H1 (cell line): Measurements from ENCODE around the gene ABCF2.

ENCODE experiments used
- CBX8 ChIP-seq: fragments of 300-800, 300-1000 bp; sonication (generic); IDR thresholded peaks from 2 replicates; pipeline ENCODE4 v1.7.1; 2016; ENCODE audit warnings: low read depth, low read length, borderline replicate concordance
- CHD2 ChIP-seq: IDR thresholded peaks from 2 replicates; pipeline ENCODE4 v1.6.1; 2012; ENCODE audit warnings: low read length, improper control_type of control experiment
- CTBP2 ChIP-seq: IDR thresholded peaks from 2 replicates; pipeline ENCODE4 v1.7.0; 2011; ENCODE audit warnings: borderline replicate concordance, mild to moderate bottlenecking, moderate library complexity, mixed read lengths, low read length; ENCODE audit not compliant: insufficient read depth, insufficient read length
- POLR2A ChIP-seq, 2 experiments: IDR thresholded peaks; 1 replicate in 1 of 2; 2 replicates in 1 of 2; pipeline ENCODE4 v1.6.1; 2011; ENCODE audit warnings: low read depth in 2 of 2, low read length in 2 of 2, mild to moderate bottlenecking in 2 of 2; ENCODE audit errors: control extremely low read depth in 1 of 2
- RAD21 ChIP-seq, 2 experiments: IDR thresholded peaks in 1 of 2; conservative IDR thresholded peaks in 1 of 2; 2 replicates each; pipeline ENCODE4 v1.6.1; 2011; ENCODE audit warnings: low read depth in 2 of 2, low read length in 2 of 2, improper control_type of control experiment in 1 of 2, inconsistent platforms in 1 of 2, mild to moderate bottlenecking in 1 of 2, moderate library complexity in 1 of 2
- SIN3A ChIP-seq, 2 experiments: IDR thresholded peaks in 1 of 2; conservative IDR thresholded peaks in 1 of 2; 2 replicates each; pipeline ENCODE4 v1.6.1; 2011 to 2012; ENCODE audit warnings: low read length in 2 of 2, improper control_type of control experiment in 1 of 2, low read depth in 1 of 2, mild to moderate bottlenecking in 1 of 2
- TAF1 ChIP-seq: IDR thresholded peaks from 2 replicates; pipeline ENCODE4 v1.6.1; 2011; ENCODE audit warnings: mild to moderate bottlenecking, low read depth, low read length
- TF ChIP-seq, protein P1 (sequence below), 3 experiments: IDR thresholded peaks; 1 replicate in 2 of 3; 2 replicates in 1 of 3; pipeline versions ENCODE4 v1.5.1 to v1.6.1; 2011; ENCODE audit warnings: low read length in 3 of 3, mild to moderate bottlenecking in 3 of 3, inconsistent platforms in 2 of 3, low read depth in 1 of 3, moderate library complexity in 1 of 3; ENCODE audit not compliant: insufficient read depth in 1 of 3; ENCODE audit errors: control extremely low read depth in 1 of 3

DNA sequence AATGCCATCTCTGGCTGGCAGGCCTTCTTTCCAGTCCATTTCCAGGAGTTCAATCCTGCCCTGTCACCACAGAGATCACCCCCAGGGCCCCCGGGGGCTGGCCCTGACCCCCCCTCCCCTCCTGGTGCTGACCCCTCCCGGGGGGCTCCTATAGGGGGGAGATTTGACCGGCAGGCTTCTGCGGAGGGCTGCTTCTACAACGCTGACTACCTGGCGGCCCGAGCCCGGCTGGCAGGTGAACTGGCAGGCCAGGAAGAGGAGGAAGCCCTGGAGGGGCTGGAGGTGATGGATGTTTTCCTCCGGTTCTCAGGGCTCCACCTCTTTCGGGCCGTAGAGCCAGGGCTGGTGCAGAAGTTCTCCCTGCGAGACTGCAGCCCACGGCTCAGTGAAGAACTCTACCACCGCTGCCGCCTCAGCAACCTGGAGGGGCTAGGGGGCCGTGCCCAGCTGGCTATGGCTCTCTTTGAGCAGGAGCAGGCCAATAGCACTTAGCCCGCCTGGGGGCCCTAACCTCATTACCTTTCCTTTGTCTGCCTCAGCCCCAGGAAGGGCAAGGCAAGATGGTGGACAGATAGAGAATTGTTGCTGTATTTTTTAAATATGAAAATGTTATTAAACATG is 11.3 kb upstream of the ABCF2 start:
- TF ChIP-seq RAD21 (IDR thresholded peaks at IDR 0.05 in 1 of 2, conservative IDR thresholded peaks at IDR 0.05 in 1 of 2; ENCODE audit: low read depth in 2 of 2, low read length in 2 of 2) (no peak), TAF1 (no peak), CHD2 (no peak), CTBP2 (no peak), CBX8 (no peak), POLR2A (IDR thresholded peaks at IDR 0.05; ENCODE audit: control extremely low read depth in 1 of 2, low read depth in 2 of 2, low read length in 2 of 2) (no peak), SIN3A (conservative IDR thresholded peaks at IDR 0.05 in 1 of 2, IDR thresholded peaks at IDR 0.05 in 1 of 2; ENCODE audit: low read depth in 1 of 2, low read length in 2 of 2) (no peak)
- TF ChIP-seq, protein P1, sequence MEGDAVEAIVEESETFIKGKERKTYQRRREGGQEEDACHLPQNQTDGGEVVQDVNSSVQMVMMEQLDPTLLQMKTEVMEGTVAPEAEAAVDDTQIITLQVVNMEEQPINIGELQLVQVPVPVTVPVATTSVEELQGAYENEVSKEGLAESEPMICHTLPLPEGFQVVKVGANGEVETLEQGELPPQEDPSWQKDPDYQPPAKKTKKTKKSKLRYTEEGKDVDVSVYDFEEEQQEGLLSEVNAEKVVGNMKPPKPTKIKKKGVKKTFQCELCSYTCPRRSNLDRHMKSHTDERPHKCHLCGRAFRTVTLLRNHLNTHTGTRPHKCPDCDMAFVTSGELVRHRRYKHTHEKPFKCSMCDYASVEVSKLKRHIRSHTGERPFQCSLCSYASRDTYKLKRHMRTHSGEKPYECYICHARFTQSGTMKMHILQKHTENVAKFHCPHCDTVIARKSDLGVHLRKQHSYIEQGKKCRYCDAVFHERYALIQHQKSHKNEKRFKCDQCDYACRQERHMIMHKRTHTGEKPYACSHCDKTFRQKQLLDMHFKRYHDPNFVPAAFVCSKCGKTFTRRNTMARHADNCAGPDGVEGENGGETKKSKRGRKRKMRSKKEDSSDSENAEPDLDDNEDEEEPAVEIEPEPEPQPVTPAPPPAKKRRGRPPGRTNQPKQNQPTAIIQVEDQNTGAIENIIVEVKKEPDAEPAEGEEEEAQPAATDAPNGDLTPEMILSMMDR (IDR thresholded peaks at IDR 0.05; ENCODE audit: control extremely low read depth in 1 of 3, insufficient read depth in 1 of 3, low read depth in 1 of 3, low read length in 3 of 3): no peak
